Panc1 (cell line): ENCODE data around the gene SH2D6.

ENCODE experiments used
- POLR2AphosphoS5 ChIP-seq: IDR thresholded peaks from 2 replicates; pipeline ENCODE4 v1.6.1; 2012; ENCODE audit warnings: mild to moderate bottlenecking, low read depth, low read length, moderate library complexity
- TF ChIP-seq, protein P1 (sequence below): fragments of 450-650 bp; IDR thresholded peaks from 2 replicates; pipeline ENCODE4 v1.5.1; 2017; ENCODE audit warnings: mild to moderate bottlenecking

DNA sequence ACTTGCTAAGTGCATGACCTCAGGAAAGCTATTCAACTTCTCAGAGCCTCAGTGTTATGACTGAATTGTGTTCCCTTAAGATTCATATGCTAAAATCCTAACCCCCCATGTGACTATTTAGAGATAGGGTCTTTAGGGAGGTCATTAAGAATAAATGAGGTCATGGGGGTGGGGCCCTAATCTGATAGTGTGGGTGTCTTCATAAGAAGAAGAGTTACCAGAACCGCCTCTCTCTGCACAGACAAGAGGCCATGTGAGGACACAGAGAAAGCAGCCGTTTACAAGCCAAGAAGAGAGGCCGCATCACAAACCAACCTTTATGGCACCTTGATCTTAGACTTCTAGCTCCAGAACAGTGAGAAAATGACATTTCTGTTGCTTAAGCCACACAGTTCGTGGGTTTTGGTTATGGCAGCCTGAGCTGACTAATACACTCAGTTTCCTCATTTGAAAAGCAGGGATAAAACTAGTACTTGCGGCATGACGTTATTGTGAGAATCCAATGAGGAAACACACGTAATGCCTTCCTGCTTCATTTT is 9.9 kb downstream of the SH2D6 start:
- no peak for TF ChIP-seq POLR2AphosphoS5
- TF ChIP-seq, protein P1, sequence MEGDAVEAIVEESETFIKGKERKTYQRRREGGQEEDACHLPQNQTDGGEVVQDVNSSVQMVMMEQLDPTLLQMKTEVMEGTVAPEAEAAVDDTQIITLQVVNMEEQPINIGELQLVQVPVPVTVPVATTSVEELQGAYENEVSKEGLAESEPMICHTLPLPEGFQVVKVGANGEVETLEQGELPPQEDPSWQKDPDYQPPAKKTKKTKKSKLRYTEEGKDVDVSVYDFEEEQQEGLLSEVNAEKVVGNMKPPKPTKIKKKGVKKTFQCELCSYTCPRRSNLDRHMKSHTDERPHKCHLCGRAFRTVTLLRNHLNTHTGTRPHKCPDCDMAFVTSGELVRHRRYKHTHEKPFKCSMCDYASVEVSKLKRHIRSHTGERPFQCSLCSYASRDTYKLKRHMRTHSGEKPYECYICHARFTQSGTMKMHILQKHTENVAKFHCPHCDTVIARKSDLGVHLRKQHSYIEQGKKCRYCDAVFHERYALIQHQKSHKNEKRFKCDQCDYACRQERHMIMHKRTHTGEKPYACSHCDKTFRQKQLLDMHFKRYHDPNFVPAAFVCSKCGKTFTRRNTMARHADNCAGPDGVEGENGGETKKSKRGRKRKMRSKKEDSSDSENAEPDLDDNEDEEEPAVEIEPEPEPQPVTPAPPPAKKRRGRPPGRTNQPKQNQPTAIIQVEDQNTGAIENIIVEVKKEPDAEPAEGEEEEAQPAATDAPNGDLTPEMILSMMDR, result no peak
